Lung microvascular endothelial cell (primary cell): ENCODE measurements around the gene SCAPER. TPM values are rescaled to one million over a fixed set of nuclear protein-coding genes. Genes with fewer than 3 reads are reported as not detected.

Experiments used
- DNase-seq, 2 donors: peaks; one replicate each; pipeline versions ENCODE4 v3.0.0 to v3.0.0-alpha.2; 2010; ENCODE audit warnings: low read depth in 2 of 2
- total RNA-seq: library from RNA; depleted of rRNA; stranded (reverse); fragments of >200 nt; gene quantifications from 2 replicates; pipeline ENCODE4 v1.2.1, GENCODE V29; 2014

Gene SCAPER
- total RNA-seq, 1 donor from 2014 or later, result 11.5 TPM

DNA sequence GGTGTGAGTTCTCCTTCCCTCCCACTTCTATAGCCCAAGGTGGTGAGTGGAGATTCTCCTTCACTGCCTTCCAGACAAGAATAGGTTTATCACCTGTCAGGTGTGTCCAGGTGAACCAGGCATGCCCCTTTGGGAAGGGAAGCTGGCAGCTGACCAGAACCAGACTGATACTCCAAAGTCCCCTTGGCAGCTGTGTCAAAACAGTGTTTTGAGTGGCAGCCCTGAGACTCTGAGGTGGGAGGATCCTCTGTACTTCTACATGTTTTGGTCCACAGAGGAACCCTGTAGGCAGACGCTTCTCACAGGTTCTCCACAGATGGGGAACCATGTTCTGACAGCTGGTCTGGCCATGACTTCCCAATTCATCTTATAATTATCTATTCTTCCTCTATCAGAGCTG lies 538.4 kb downstream of the SCAPER start:
- DNase-seq, result no peak

DNA sequence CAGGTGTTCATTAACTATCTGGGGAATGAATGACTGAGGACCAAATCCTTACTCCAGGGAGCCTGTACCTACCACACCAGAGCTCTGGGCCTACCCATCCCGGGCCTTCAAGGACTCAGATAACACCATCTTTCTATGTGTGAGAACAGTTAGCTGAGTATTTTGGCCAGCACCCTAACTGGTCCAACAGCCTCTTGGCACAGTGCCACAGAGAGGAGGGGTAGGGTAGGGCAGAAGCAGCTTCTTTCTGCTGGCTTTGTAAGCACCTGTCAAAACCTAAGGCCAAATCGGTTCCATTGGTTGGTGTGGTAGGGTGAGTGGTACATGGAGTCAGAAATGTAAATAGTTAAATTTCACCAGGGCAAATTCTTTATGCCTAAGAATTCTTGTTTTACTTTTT lies 541.9 kb downstream of the SCAPER start:
- DNase-seq, result no peak

DNA sequence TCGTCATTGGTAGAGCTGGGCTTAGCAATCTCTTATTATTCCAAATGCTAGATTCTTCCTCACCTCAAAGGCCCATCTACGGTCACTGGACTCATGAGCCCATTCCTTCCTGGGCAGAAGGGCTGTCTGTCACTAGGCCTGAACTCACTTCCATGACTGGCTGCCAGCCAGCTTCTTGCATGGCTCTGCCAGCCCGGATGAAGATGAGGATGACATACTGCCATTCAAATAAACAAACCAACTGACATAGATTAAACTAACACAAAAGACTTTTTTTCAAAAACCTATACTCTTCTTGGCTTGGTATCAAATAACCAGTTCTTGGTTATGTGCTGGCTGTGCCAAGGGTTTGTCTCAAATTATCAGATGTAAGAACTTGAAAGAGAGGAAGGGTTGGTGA lies 544.7 kb downstream of the SCAPER start:
- peak in 1 of 2 donors; percentile 38 for DNase-seq

DNA sequence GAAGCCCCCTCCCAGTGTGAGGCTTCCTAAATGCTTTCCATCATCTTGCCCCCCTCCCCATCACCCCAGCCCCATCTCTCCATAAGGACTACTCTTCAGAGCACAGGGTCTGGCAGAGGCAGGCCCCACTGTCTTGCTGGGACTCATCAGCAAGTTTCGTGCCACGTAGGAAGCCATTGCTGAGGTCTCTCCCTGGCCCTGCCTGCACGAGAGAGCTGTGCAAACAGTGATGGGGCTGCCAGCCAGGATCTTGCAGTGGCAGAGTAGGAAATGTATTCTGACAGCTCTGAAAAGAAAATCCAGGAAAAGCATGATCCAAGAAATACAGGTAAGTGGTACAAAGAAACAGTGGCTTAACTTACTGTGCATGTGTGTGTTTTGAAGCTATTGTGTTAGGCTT lies 546.0 kb downstream of the SCAPER start:
- no peak for DNase-seq

DNA sequence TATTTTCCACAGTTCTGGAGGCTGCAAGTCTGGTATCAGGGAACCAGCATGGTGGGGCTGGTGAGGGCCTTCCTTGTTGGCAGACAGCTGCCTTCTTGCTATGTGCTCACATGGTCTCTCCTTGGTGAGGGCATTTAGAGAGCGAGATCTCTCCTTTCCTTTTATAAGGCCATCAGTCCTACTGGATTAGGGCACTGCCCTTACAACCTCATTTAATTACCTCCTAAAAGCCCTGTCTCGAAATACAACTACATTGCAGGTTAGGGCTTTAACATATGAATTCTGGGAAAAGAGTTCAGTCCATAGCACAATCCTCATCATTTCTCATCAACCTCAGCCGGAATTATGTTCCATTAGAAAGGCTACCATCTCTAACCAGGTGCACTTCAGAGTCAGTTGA lies 546.7 kb downstream of the SCAPER start:
- DNase-seq, result no peak

DNA sequence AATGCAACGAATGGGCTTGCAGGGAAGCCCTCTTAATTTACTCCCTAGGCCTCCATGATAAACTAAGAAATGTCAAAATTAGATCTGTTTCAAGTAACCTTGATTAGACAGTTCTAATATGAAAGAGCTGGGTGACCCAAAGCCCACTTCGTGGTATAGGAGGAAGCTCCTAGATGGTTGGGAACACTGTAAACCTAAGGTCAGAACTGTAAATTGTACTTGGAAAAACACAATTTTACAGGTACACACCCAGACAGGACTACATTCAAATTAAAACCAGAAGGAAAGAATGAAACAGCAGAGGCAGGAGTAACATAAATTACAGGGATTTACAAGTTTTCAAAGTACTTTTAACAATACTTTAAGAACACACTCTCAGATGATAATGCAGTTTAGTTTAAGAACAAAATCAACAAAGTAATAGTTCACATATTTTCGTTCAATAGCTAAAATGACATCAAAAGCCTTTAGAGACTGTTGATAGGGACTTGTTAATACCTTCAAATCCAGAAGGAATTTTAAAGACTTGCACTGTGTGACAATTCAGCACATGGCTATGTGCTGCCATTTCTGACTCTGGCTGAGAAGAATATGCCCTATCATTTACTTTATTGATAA lies 550.2 kb downstream of the SCAPER start:
- no peak for DNase-seq

DNA sequence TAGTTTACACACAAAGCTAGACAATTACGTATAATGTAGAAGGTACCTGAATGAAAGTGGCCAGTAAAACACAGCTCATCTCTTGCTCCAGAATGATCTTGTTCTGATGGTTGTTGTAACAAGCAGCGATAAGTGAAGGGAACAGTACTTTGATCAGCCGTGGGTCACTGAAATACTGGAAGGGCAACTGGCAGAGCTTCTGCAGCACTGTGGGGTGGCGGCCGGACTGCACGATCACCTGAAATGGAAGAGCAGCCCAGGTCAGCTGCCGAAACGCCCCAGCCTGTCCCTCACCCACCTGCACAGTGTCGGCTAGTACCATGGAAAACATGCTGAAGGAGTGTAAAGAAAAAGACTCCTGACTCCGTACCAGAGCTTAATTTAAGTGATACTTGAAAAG lies 551.2 kb downstream of the SCAPER start:
- no peak for DNase-seq

DNA sequence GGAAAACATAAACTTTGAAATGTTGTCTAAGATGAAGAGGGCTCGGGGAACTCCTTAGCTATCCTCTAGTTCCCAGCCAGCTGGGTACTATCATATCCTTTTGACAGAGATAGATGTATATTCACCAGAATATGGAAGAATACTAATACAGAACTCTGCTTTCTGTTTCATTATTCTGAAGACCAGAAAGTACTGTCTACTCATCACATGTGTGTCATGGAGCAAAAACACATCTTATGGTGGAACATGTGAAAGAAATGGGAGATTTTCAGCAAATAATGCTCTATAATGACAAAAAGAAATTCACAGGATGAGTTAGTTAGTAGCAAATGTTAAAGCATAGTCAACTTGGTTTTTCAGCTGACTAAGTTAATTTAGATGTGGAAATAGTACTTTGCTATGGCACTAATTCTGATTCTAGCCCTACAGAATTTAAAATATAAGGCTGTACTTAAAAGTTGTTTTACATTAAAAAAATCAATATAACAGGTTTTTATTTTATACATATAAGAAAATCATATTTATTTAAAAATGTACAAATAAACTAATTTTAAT lies 552.0 kb downstream of the SCAPER start:
- DNase-seq, result no peak

DNA sequence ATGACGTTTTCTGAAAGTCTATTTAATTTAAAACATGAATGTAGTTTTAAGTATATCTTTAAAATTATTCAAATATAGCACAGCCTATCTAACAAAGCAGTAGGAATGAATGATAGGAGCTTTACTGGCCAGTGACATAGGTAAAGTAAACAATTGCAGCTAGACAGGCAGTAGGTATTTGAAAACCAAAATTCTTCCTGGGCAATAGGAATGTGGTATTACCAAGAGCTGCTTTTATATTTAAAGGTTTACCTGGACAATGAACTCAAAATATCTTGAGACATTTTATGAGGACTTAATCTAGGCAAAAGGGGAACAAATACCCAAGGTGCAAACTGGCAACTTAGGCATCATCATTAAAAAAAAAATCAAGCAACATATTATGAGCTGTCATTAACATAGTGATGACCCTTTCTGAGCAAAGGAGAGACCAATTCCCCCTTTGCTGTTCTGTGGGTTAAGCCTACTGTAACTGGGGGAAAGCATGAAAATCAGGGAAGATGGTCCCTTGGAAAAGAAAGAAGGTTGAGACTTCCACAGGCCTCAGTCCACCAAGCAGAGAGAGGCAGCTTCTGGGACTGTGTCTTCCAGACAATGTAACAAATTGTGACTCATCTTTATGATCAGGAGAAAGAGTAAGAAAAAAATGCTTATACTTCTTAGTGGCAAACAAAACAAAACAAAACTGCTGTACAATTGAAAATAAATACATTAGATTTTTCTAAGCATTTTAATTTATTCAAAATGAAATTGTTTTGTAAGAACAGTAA lies 555.7 kb downstream of the SCAPER start:
- DNase-seq, result no peak

DNA sequence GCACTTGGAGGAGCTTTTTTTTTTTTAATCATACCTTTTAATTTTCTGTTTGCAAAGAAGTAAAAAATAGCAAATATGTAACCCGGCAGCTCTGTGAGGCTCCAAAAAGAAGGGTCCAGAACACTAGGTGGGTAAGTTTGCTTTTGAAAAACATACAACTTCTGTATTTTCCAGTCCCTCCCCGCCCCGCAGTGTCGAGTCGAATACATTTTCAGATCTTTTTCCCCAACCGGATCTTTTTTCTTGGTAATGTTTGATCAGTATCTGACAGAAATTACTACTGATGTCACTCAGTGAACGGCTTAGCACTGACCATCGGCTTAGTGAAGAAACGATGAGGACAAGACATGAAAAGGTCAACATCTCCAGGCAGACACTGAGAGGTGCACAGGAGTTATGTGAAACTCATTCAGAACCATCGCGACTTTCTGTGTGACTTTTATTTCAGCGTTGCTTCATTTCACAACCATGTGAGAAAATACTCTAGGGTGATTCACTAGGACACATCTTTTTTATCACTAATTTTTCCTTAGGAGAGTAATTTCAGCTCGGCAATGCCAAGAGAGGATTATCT lies 557.6 kb downstream of the SCAPER start:
- no peak for DNase-seq

DNA sequence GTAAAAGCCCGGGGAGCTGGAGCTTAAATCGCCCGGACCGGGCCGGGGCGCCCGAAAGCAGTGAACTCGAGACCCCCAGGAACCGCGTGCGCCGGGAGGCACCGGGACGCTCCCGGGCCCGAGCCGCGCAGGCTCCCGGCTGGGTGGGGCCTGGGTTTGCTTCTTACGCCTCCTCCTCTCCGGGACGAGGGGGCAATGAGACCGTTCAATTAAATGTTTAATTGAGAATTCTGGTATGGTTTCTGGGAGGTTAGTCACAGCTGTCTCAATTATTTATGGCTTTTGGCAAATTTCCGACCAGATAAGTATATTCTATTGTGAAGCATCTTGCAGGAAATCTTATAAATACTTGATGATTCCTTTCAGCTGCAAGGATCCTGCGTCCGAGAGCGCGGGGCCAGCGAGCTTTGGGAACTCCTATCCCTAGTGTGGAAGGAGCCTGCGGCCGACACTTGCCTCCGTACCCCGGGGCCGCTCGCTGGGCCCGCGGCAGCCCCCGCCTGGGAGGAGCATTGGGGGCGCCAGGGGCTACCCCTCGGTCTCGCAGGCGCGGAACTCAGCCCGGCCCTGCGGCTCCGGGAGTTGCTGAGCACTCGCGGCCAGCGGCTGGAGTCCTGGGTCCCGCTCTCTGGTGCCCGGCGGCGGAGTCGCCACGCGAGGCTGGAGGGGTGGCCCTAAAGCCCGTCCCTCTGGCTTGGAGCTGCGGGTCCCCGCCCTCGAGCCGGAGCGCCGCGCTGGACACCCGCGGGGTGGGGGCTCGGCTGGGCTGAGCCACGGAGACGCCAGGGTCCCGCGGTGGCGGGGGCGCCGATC lies 558.3 kb downstream of the SCAPER start:
- peak in 1 of 2 donors; percentile 63 for DNase-seq

DNA sequence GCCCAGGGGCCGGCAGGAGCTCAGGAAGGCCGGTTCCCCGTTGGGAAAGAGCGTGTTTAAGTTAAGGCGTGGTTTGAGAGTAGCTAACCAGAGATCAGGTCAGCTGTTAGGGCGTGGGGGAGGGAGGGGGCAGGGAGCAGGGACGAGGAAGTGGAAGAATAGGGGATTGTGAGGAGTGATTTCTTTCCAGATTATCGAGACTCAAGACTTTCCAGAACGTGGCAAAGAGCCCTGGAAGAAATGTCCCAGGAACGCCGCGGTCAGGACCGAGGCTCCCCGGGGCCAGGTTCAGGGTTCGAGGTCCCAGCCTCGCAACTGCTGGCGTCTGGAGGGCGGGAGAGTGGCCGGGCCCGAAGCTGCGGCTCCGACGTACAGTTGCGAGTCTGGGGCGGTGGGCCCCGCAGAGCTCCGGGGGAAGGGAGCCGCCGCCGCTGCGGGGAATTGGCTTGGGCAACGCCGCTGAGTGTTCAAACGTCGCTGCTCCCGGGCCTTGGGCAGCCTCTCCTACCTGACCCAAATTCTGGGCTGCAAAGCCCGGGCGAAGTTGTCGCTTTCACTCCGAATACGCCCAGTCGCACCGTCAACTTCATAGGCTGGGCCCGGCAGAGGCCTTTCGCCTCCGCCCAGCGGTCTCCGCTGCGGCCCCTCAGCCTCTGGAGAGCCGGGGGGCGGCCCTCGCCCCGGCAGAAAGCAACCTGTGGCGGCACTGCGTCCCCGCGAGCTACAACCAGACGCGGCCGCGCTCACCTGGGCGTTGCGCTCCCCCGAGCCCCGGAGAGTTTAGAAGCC lies 559.1 kb downstream of the SCAPER start:
- peak in 1 of 2 donors; percentile 14 for DNase-seq

DNA sequence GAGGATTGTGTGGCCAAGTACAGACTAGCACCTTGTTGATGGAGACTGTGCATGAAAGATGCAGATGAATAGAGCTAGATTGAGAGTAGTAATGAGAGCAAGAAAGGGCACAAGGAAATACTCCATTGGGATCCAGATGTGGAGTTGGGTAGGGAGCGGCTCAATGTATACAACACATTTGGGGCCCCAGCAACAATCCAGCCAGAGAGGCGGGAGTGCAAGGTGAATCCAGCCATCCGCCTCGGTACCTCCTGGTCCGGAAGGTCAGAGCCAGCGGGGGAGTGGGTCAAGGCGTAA lies 559.6 kb downstream of the SCAPER start:
- DNase-seq, result no peak

DNA sequence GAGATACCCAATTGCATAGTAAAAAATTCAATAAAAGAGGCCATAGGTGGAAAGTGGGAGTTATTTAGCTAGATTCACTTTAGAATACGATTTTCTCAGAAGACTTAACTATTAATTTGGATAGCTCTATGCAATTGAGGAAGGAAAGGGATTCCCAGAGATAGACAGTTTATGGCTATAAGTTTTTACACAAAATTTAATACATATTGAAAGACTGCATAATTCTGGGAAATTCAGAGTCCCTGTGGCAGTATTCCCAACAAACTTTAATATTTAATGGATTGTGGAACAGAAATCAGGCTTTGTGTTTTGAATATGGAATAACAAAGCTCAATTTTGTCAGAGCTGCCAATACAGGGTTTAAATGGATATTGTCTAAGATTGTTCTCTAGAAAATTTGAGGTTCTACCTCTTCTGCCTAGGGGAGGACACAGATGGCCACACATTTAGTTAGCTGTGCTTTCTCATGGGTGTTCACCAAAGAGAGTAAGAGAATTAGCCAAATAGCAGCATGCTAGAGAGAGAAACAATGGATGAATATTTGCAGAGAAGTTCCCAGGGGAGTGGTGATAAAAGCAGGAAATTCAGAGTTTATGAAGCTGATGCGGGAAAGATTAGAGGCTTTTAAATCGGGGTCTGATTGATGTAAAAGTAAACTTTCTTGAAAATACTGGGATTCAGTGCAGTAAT lies 560.1 kb downstream of the SCAPER start:
- no peak for DNase-seq

DNA sequence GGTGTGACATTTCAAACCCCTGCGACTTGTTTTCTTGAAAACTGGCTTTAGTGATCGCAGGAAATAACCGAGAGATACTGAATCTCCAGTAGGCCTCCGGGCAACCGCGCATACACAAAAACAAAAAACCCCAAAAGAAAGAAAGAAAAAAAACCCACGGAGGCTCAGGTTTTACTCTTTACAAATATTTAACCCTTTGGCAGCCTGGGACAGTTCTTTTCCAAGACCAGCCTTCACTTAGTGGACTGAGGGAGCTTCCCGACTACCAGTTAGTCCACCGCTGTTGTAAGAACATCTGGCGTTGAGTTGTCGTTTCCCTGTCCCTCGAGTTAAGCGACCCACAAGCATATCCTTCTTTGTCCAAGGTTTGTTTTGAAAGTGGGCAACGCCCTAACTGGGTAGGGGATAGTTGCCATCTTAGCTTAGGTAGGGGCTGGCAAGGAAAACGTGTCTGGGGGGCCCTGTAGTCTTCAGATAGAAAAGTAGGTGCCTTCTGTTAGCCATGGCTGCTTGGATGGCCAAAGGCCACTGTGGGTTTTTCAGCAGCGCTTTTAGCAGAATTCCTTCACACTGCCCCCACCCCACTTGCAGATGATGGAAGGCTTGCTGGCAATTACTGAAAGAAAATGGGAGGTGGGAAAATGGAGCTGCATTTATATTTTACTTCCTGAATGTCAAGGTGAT lies 561.7 kb downstream of the SCAPER start:
- DNase-seq, result no peak

DNA sequence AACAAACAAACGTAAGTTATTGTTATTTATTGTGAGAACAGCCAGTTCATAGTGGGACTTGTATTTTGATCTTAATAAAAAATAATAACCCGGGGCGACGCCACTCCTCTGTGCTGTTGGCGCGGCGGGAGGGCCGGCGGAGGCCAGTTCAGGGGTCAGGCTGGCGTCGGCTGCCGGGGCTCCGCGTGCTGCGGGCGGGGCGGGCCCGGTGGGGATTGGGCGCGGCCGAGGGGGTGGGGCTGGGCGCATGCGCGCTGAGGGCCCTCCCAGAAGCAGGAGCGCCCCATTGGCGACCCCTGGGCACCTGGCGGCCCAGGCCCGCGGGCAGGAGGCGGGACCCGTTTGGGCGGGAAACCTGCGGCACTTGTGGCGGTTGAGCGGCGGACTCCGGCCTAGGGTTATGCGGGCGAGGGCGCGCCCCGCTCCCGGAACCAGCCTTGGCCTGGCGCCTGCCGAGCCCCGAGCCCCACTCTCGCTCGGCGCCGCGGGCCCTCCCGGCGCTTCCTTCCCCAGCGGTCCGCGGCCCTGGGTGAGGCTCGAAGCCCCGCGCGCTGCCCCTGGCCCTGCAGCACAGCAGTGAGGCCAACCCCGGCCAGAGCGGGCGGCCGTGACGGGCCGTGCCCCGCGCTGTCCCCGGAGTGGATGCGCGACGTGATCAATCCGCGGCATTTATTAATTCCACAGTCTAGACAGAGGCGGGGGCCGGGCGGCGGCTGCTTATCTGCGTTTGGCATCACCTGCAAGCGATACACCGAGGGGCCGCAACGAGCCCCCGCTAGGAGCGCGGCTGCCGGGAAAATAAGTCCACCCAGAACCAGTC lies 562.5 kb downstream of the SCAPER start:
- no peak for DNase-seq

DNA sequence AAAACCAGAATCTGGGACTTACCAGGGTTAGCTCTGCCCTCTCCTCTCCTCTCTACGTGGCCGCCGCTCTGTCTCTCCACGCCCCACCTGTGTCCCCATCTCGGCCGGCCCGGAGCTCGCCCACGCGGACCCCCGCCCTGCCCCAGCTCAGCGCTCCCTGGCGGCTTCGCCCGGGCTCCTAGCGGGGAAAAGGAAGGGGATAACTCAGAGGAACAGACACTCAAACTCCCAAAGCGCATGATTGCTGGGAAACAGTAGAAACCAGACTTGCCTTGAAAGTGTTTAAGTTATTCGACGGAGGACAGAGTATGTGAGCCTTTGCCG lies 563.1 kb downstream of the SCAPER start:
- DNase-seq, result no peak

DNA sequence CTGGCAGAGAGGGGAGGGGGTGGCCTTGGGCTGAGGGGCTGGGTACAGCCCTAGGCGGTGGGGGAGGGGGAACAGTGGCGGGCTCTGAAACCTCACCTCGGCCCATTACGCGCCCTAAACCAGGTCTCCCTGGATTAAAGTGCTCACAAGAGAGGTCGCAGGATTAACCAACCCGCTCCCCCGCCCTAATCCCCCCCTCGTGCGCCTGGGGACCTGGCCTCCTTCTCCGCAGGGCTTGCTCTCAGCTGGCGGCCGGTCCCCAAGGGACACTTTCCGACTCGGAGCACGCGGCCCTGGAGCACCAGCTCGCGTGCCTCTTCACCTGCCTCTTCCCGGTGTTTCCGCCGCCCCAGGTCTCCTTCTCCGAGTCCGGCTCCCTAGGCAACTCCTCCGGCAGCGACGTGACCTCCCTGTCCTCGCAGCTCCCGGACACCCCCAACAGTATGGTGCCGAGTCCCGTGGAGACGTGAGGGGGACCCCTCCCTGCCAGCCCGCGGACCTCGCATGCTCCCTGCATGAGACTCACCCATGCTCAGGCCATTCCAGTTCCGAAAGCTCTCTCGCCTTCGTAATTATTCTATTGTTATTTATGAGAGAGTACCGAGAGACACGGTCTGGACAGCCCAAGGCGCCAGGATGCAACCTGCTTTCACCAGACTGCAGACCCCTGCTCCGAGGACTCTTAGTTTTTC lies 563.6 kb downstream of the SCAPER start:
- no peak for DNase-seq
